Measurements from ENCODE around the gene PARD3.

The PARD3 gene

DNA sequence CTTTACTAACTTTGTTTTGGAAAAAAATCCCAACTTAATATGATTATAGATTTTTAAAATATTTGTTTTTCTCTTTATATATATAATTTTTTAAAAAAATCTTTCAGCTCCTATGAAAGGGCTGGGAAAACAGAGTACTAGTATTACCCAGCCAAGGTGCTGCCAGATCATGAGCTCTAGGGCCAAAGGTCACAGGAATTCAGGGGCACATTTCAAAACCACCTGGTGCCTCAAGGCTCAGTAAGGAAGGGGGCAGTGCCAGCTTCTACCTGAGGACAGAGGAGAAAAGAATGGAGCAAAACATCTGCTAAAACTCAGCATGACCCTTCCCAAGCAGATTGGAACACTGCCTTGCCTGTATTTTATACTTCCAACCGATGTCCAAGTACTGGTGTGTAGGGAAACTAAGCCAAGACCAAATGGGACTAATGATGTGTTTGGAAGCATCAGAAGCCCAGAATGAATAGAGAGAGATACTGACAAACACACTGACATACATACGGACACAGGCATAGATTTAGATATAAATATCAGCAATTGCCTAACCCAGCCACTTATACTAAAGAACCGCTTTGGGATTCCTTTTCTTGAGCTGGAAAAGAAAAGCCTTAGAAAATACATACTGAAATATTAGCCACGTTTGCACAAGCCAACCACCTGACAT is 667.3 kb downstream of the PARD3 start:
- H3K4me2 ChIP-seq (ENCODE audit: low read length) = no peak overlapping the region
- H3K9ac ChIP-seq = no peak overlapping the region
- no peaks in the 10 kb centered on the region for H3K9me3 ChIP-seq (ENCODE audit: control insufficient read depth, low read length)
- TF ChIP-seq, protein P1, sequence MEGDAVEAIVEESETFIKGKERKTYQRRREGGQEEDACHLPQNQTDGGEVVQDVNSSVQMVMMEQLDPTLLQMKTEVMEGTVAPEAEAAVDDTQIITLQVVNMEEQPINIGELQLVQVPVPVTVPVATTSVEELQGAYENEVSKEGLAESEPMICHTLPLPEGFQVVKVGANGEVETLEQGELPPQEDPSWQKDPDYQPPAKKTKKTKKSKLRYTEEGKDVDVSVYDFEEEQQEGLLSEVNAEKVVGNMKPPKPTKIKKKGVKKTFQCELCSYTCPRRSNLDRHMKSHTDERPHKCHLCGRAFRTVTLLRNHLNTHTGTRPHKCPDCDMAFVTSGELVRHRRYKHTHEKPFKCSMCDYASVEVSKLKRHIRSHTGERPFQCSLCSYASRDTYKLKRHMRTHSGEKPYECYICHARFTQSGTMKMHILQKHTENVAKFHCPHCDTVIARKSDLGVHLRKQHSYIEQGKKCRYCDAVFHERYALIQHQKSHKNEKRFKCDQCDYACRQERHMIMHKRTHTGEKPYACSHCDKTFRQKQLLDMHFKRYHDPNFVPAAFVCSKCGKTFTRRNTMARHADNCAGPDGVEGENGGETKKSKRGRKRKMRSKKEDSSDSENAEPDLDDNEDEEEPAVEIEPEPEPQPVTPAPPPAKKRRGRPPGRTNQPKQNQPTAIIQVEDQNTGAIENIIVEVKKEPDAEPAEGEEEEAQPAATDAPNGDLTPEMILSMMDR (IDR thresholded peaks at IDR 0.05) = no peak
- no peaks in the 10 kb centered on the region for H3K36me3 ChIP-seq (ENCODE audit: control insufficient read depth, insufficient read depth, low read length)
- H3K27ac ChIP-seq = no peak overlapping the region
- no peaks in the 10 kb centered on the region for H3K4me1 ChIP-seq
- H3K79me2 ChIP-seq = no peaks in the 10 kb centered on the region
- no peak overlapping the region for H3K4me3 ChIP-seq (ENCODE audit: low read depth, low read length)
- H3K27me3 ChIP-seq (ENCODE audit: control insufficient read depth, insufficient read depth, low read length) = no peaks in the 10 kb centered on the region
- H2AFZ ChIP-seq = no peak overlapping the region

- no peaks in the 10 kb centered on the region for H3K27me3 ChIP-seq (ENCODE audit: control insufficient read depth, insufficient read depth, low read length)
- H3K79me2 ChIP-seq = no peaks in the 10 kb centered on the region
- H3K4me2 ChIP-seq (ENCODE audit: low read length) = no peak overlapping the region
- H3K4me3 ChIP-seq (ENCODE audit: low read depth, low read length) = no peak overlapping the region
- no peak overlapping the region for H2AFZ ChIP-seq
- H3K36me3 ChIP-seq (ENCODE audit: control insufficient read depth, insufficient read depth, low read length) = no peaks in the 10 kb centered on the region
- no peak overlapping the region for H3K27ac ChIP-seq
- H3K9ac ChIP-seq = no peak overlapping the region
- TF ChIP-seq, protein P1 (IDR thresholded peaks at IDR 0.05) = no peak
- H3K4me1 ChIP-seq = no peaks in the 10 kb centered on the region
- H3K9me3 ChIP-seq (ENCODE audit: control insufficient read depth, low read length) = no peaks in the 10 kb centered on the region
These were observed 669.4 kb downstream of the PARD3 start for GRCh38 chr10:34145715-34146114.

DNA sequence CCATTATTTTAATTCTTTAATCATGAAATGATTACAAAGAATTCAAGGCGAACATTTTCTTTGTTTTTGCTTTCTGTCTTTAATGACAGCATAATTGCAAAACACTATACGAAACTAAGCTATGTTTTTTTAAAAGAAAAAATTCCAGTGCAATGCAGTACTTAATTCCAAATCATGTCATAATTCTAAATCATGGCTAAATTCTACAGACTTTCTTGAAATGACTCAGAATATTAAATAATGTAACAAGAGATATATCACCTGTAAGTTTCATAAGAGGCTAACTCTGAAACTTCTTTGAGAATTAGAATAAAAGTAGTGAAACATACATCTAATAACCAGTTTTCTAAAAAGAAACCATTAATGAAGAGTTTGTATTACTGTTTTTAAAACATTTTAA is 671.6 kb downstream of the PARD3 start:
- no peaks in the 10 kb centered on the region for H3K79me2 ChIP-seq
- H3K9ac ChIP-seq = no peak overlapping the region

DNA sequence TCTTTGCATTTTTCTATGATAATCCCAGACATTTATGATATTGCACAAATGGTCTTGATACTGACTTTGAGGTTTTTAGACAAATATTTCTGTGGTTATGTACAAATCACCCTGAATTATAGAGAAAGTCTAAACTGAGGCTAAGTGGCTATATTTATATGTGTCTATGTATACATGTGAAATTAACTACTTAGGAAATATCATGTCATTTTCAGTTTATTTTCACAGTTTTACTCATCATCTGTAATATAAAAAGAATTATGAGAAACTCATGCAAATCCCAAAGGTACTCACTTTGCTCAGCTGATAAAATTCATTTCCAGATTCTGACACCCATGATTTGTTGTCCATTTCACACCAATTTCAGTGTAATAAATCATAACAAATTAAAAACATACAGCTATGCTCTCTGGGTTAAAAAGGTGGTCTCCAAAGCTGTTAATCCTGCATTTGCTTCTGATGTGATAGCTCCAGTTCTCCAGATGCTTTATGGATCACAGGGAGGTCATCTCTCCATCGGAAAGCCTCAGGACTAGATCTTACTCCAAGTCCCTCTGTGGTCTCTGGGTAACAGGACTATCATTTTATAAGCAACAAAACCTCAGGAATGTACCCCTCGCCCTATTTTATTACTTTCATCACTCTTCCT is 673.9 kb downstream of the PARD3 start:
- TF ChIP-seq, protein P1 (IDR thresholded peaks at IDR 0.05) = no peak
- Histone ChIP-seq H3K4me3 (ENCODE audit: low read depth, low read length) (no peak overlapping the region), H3K27me3 (ENCODE audit: control insufficient read depth, insufficient read depth, low read length) (no peaks in the 10 kb centered on the region), H3K4me2 (ENCODE audit: low read length) (no peak overlapping the region), H2AFZ (no peak overlapping the region), H3K4me1 (no peaks in the 10 kb centered on the region), H3K9ac (no peak overlapping the region), H3K27ac (no peak overlapping the region), H3K9me3 (ENCODE audit: control insufficient read depth, low read length) (no peaks in the 10 kb centered on the region), H3K79me2 (no peaks in the 10 kb centered on the region), H3K36me3 (ENCODE audit: control insufficient read depth, insufficient read depth, low read length) (no peaks in the 10 kb centered on the region)

More for the DNA sequence above, 671.6 kb downstream of the PARD3 start:
- Histone ChIP-seq H3K27ac (no peak overlapping the region), H3K27me3 (ENCODE audit: control insufficient read depth, insufficient read depth, low read length) (no peaks in the 10 kb centered on the region), H2AFZ (no peak overlapping the region), H3K9me3 (ENCODE audit: control insufficient read depth, low read length) (no peaks in the 10 kb centered on the region), H3K4me2 (ENCODE audit: low read length) (no peak overlapping the region), H3K4me1 (no peaks in the 10 kb centered on the region), H3K4me3 (ENCODE audit: low read depth, low read length) (no peak overlapping the region), H3K36me3 (ENCODE audit: control insufficient read depth, insufficient read depth, low read length) (no peaks in the 10 kb centered on the region)
- TF ChIP-seq, protein P1 (IDR thresholded peaks at IDR 0.05) = no peak

- no peak overlapping the region for H2AFZ ChIP-seq
- no peak overlapping the region for H3K9ac ChIP-seq
- no peak overlapping the region for H3K27ac ChIP-seq
- no peaks in the 10 kb centered on the region for H3K79me2 ChIP-seq
- H3K4me2 ChIP-seq (ENCODE audit: low read length) = no peak overlapping the region
- no peaks in the 10 kb centered on the region for H3K4me1 ChIP-seq
- H3K36me3 ChIP-seq (ENCODE audit: control insufficient read depth, insufficient read depth, low read length) = no peaks in the 10 kb centered on the region
- H3K9me3 ChIP-seq (ENCODE audit: control insufficient read depth, low read length) = no peaks in the 10 kb centered on the region
- H3K27me3 ChIP-seq (ENCODE audit: control insufficient read depth, insufficient read depth, low read length) = no peaks in the 10 kb centered on the region
- TF ChIP-seq, protein P1 (IDR thresholded peaks at IDR 0.05) = no peak
- H3K4me3 ChIP-seq (ENCODE audit: low read depth, low read length) = no peak overlapping the region
These were observed 675.5 kb downstream of the PARD3 start for GRCh38 chr10:34139559-34139958.

Measured in parathyroid adenoma (tissue), 2 donors.